ENCODE results near the gene HRAS. TPM values are rescaled to one million over a fixed set of nuclear protein-coding genes. Genes with fewer than 3 reads are reported as not detected.
A peak's percentile ranks its signal among the peaks of the same experiment; 100 is the strongest.

The HRAS gene
- total and polyA plus RNA-seq, 2 of the 13 experiments (the other 11 are each of a cell fraction or from before 2014, with no cell fraction given): 32.9 to 50.0 TPM

DNA sequence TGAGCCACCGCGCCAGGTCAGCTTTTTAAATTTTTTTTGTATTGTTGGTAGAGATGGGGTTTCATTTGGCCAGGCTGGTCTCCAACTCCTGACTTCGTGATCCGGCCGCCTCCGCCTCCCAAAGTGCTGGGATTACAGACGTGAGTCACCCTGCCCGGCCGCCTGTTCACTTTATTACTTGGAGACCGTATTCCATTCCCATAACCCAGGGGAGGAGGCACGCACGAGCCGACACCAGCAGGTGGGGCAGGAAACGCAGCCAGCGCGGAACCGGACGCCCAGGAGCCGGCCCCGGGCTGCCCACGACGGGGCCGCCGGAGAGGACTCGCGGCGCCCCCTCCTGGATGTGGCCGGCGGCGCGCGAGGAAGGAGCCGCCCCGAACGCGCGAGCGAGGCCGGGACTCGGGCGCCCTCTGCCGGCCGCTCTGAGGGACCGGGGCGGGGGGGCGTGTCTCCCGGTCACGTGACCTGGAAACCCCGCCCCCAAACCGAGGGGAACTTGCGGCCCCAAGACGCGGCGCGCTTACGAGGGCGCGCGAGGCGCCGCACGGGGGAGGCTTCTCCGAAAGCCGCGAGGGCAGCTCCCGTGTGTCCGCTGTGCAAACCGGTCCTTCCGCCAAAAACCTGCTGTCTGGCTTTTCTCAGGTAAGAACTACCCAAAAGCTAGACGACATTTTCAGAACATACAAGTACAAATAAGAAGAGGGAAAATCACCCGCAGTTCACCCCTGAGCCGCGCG, 16.7 kb downstream of the HRAS start (continued):
- TF ChIP-seq, protein P1, sequence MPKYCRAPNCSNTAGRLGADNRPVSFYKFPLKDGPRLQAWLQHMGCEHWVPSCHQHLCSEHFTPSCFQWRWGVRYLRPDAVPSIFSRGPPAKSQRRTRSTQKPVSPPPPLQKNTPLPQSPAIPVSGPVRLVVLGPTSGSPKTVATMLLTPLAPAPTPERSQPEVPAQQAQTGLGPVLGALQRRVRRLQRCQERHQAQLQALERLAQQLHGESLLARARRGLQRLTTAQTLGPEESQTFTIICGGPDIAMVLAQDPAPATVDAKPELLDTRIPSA (CRISPR knock-in tag; IDR thresholded peaks at IDR 0.05; ENCODE audit: borderline replicate concordance): 0 out of 2 replicates have a peak, but pooled peaks have one; percentile 23
- TF ChIP-seq MTF2 (CRISPR knock-in tag; IDR thresholded peaks at IDR 0.05; ENCODE audit: borderline replicate concordance): peak; percentile 78; the same call in 1 of the 2 replicates
- TF ChIP-seq, protein P2, sequence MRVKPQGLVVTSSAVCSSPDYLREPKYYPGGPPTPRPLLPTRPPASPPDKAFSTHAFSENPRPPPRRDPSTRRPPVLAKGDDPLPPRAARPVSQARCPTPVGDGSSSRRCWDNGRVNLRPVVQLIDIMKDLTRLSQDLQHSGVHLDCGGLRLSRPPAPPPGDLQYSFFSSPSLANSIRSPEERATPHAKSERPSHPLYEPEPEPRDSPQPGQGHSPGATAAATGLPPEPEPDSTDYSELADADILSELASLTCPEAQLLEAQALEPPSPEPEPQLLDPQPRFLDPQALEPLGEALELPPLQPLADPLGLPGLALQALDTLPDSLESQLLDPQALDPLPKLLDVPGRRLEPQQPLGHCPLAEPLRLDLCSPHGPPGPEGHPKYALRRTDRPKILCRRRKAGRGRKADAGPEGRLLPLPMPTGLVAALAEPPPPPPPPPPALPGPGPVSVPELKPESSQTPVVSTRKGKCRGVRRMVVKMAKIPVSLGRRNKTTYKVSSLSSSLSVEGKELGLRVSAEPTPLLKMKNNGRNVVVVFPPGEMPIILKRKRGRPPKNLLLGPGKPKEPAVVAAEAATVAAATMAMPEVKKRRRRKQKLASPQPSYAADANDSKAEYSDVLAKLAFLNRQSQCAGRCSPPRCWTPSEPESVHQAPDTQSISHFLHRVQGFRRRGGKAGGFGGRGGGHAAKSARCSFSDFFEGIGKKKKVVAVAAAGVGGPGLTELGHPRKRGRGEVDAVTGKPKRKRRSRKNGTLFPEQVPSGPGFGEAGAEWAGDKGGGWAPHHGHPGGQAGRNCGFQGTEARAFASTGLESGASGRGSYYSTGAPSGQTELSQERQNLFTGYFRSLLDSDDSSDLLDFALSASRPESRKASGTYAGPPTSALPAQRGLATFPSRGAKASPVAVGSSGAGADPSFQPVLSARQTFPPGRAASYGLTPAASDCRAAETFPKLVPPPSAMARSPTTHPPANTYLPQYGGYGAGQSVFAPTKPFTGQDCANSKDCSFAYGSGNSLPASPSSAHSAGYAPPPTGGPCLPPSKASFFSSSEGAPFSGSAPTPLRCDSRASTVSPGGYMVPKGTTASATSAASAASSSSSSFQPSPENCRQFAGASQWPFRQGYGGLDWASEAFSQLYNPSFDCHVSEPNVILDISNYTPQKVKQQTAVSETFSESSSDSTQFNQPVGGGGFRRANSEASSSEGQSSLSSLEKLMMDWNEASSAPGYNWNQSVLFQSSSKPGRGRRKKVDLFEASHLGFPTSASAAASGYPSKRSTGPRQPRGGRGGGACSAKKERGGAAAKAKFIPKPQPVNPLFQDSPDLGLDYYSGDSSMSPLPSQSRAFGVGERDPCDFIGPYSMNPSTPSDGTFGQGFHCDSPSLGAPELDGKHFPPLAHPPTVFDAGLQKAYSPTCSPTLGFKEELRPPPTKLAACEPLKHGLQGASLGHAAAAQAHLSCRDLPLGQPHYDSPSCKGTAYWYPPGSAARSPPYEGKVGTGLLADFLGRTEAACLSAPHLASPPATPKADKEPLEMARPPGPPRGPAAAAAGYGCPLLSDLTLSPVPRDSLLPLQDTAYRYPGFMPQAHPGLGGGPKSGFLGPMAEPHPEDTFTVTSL (CRISPR knock-in tag; IDR thresholded peaks at IDR 0.05; ENCODE audit: borderline replicate concordance): 0 out of 2 replicates have a peak, but pooled peaks have one; percentile 27
- TF ChIP-seq ZSCAN29 (CRISPR knock-in tag; conservative IDR thresholded peaks at IDR 0.05): 0 out of 2 replicates have a peak, but pooled peaks have one; percentile 52
- TF ChIP-seq MED1 (CRISPR knock-in tag; IDR thresholded peaks at IDR 0.05): peak; percentile 61
- no peak for TF ChIP-seq MED13 (CRISPR knock-in tag; IDR thresholded peaks at IDR 0.05)
- 0 out of 2 replicates have a peak, but pooled peaks have one; percentile 52 for TF ChIP-seq GTF3A (CRISPR knock-in tag; conservative IDR thresholded peaks at IDR 0.05)
- no peak for TF ChIP-seq PLRG1 (conservative IDR thresholded peaks at IDR 0.05)
- TF ChIP-seq SOX6 (IDR thresholded peaks at IDR 0.05): no peak
- TF ChIP-seq SOX6 (CRISPR knock-in tag; IDR thresholded peaks at IDR 0.05): peak; percentile 50
- TF ChIP-seq STAG1 (CRISPR knock-in tag; IDR thresholded peaks at IDR 0.05): peak; percentile 78
- TF ChIP-seq GTF2F1 (IDR thresholded peaks at IDR 0.05; ENCODE audit: low read length): peak; percentile 56; the same call in 1 of the 2 replicates
- TF ChIP-seq, protein P3, sequence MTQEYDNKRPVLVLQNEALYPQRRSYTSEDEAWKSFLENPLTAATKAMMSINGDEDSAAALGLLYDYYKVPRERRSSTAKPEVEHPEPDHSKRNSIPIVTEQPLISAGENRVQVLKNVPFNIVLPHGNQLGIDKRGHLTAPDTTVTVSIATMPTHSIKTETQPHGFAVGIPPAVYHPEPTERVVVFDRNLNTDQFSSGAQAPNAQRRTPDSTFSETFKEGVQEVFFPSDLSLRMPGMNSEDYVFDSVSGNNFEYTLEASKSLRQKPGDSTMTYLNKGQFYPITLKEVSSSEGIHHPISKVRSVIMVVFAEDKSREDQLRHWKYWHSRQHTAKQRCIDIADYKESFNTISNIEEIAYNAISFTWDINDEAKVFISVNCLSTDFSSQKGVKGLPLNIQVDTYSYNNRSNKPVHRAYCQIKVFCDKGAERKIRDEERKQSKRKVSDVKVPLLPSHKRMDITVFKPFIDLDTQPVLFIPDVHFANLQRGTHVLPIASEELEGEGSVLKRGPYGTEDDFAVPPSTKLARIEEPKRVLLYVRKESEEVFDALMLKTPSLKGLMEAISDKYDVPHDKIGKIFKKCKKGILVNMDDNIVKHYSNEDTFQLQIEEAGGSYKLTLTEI (CRISPR knock-in tag; conservative IDR thresholded peaks at IDR 0.05): no peak
- no peak for TF ChIP-seq LCORL (IDR thresholded peaks at IDR 0.05)
- peak; percentile 68; the same call in 1 of the 2 replicates for TF ChIP-seq LCORL (CRISPR knock-in tag; IDR thresholded peaks at IDR 0.05)
- peak; percentile 47; the same call in 1 of the 2 replicates for TF ChIP-seq HIVEP1 (CRISPR knock-in tag; IDR thresholded peaks at IDR 0.05)
- TF ChIP-seq ZNF788 (CRISPR knock-in tag; IDR thresholded peaks at IDR 0.05; ENCODE audit: borderline replicate concordance): peak; percentile 59; the same call in 1 of the 2 replicates
- no peak for TF ChIP-seq NONO (IDR thresholded peaks at IDR 0.05)
- TF ChIP-seq NONO (CRISPR knock-in tag; conservative IDR thresholded peaks at IDR 0.05): peak; percentile 87
- TF ChIP-seq ZNF24 (IDR thresholded peaks at IDR 0.05): peak; percentile 22; the same call in 1 of the 2 replicates
- no peak for TF ChIP-seq NFE2L2 (IDR thresholded peaks at IDR 0.05; ENCODE audit: low read length)
- TF ChIP-seq SETDB1 (CRISPR knock-in tag; IDR thresholded peaks at IDR 0.05; ENCODE audit: borderline replicate concordance): no peak
- TF ChIP-seq ZMYM4 (CRISPR knock-in tag; IDR thresholded peaks at IDR 0.05): peak; percentile 94
- TF ChIP-seq DNMT1 (CRISPR knock-in tag; IDR thresholded peaks at IDR 0.05): 0 out of 2 replicates have a peak, but pooled peaks have one; percentile 76
- no peak for TF ChIP-seq GATAD2A (CRISPR knock-in tag; IDR thresholded peaks at IDR 0.05)
